GM23338 (cell line): ENCODE results near the gene DOCK2. TPM values are rescaled to one million over a fixed set of nuclear protein-coding genes. Genes with fewer than 3 reads are reported as not detected.

Source experiments
- ATAC-seq: fragments of 200-7000 bp; cut with Tn5 transposase; 3 replicates; pipeline ENCODE4 v1.9.1; 2020
- DNase-seq: peaks from one replicate; pipeline ENCODE4 v3.0.0-alpha.2; 2015; ENCODE audit warnings: low spot score
- H2AFZ ChIP-seq: fragments of 200-600 bp; sonication (generic); 2 replicates; pipeline ENCODE4 v1.8.0; 2016; ENCODE audit warnings: antibody characterized with exemption, mild to moderate bottlenecking, moderate library complexity
- H3F3A ChIP-seq: fragments of 200-600 bp; sonication (generic); replicated peaks from 2 replicates; pipeline ENCODE4 v1.8.0; 2017; ENCODE audit warnings: antibody characterized with exemption, mixed run types, low read depth
- H3K27ac ChIP-seq: fragments of 200-600 bp; sonication (generic); 2 replicates; pipeline ENCODE4 v1.6.1; 2016; ENCODE audit warnings: low read depth
- H3K27me3 ChIP-seq: fragments of 200-600 bp; sonication (generic); 2 replicates; pipeline ENCODE4 v1.8.0; 2016; ENCODE audit warnings: mild to moderate bottlenecking, mixed run types, moderate library complexity; ENCODE audit not compliant: insufficient read depth
- H3K36me3 ChIP-seq: fragments of 200-600 bp; sonication (generic); 2 replicates; pipeline ENCODE4 v1.8.0; 2016; ENCODE audit warnings: mild to moderate bottlenecking; ENCODE audit not compliant: insufficient read depth
- H3K4me1 ChIP-seq: fragments of 200-600 bp; sonication (generic); 2 replicates; pipeline ENCODE4 v1.8.0; 2016; ENCODE audit warnings: mild to moderate bottlenecking, moderate library complexity; ENCODE audit not compliant: insufficient read depth
- H3K4me2 ChIP-seq: fragments of 200-600 bp; sonication (generic); 2 replicates; pipeline ENCODE4 v1.7.1; 2017; ENCODE audit warnings: mixed run types
- H3K4me3 ChIP-seq: fragments of 200-600 bp; sonication (generic); 2 replicates; pipeline ENCODE4 v1.6.1; 2016; ENCODE audit warnings: mixed run types
- H3K79me2 ChIP-seq: fragments of 200-600 bp; sonication (generic); replicated peaks from 2 replicates; pipeline ENCODE4 v1.8.0; 2017; ENCODE audit warnings: mild to moderate bottlenecking; ENCODE audit not compliant: insufficient read depth
- H3K9me2 ChIP-seq: fragments of 200-600 bp; sonication (generic); 2 replicates; pipeline ENCODE4 v1.8.0; 2017; ENCODE audit not compliant: insufficient read depth
- H4K20me1 ChIP-seq: fragments of 200-600 bp; sonication (generic); replicated peaks from 2 replicates; pipeline ENCODE4 v1.8.0; 2017; ENCODE audit warnings: mild to moderate bottlenecking; ENCODE audit not compliant: insufficient read depth
- H3K27ac Mint-ChIP-seq: 2 replicates; pipeline ENCODE4 v1.8.0; 2020; ENCODE audit warnings: inconsistent platforms, mild to moderate bottlenecking, moderate library complexity, mixed read lengths
- H3K27me3 Mint-ChIP-seq: 3 replicates; pipeline ENCODE4 v1.8.0; 2022; ENCODE audit warnings: low read depth, mild to moderate bottlenecking, moderate library complexity, mixed read lengths, inconsistent platforms; ENCODE audit not compliant: insufficient read depth, poor library complexity
- H3K36me3 Mint-ChIP-seq: 3 replicates; pipeline ENCODE4 v1.8.0; 2021; ENCODE audit warnings: low read depth, mild to moderate bottlenecking, inconsistent platforms, moderate library complexity, mixed read lengths
- H3K4me1 Mint-ChIP-seq: 3 replicates; pipeline ENCODE4 v1.8.0; 2020; ENCODE audit warnings: mild to moderate bottlenecking, inconsistent platforms, mixed read lengths
- H3K4me3 Mint-ChIP-seq: 3 replicates; pipeline ENCODE4 v1.8.0; 2021; ENCODE audit warnings: moderate library complexity, mild to moderate bottlenecking, inconsistent platforms, mixed read lengths
- H3K9me3 Mint-ChIP-seq: 3 replicates; pipeline ENCODE4 v1.8.0; 2020; ENCODE audit warnings: moderate library complexity, mild to moderate bottlenecking, inconsistent platforms, mixed read lengths
- CREB1 ChIP-seq: fragments of 250-450 bp; sonication (Bioruptor Pico); IDR thresholded peaks from 2 replicates; pipeline ENCODE4 v1.5.0; 2020; ENCODE audit warnings: low read depth, mild to moderate bottlenecking, moderate library complexity
- CTCF ChIP-seq, 2 experiments: fragments of 200-600 bp in 1 of 2; sonication (generic) in 1 of 2; conservative IDR thresholded peaks; 2 replicates each; pipeline versions ENCODE4 v1.5.1 to v1.6.1; 2016 to 2017; ENCODE audit warnings: antibody characterized with exemption in 2 of 2, low read depth in 2 of 2, mild to moderate bottlenecking in 2 of 2, moderate library complexity in 1 of 2
- ETS1 ChIP-seq: IDR thresholded peaks from 2 replicates; pipeline ENCODE4 v1.6.1; 2016; ENCODE audit warnings: antibody characterized with exemption
- EZH2 ChIP-seq: fragments of 200-600 bp; sonication (generic); IDR thresholded peaks from one replicate; pipeline ENCODE4 v1.8.0; 2017; ENCODE audit warnings: antibody characterized with exemption, mild to moderate bottlenecking, low read depth; ENCODE audit not compliant: unreplicated experiment
- EZH2phosphoT487 ChIP-seq: fragments of 200-600 bp; sonication (generic); IDR thresholded peaks from one replicate; pipeline ENCODE4 v1.8.1; 2018; ENCODE audit warnings: antibody characterized with exemption; ENCODE audit not compliant: unreplicated experiment
- JUNB ChIP-seq: IDR thresholded peaks from one replicate; pipeline ENCODE4 v1.6.1; 2016; ENCODE audit warnings: antibody characterized with exemption; ENCODE audit not compliant: unreplicated experiment
- POLR2AphosphoS5 ChIP-seq: IDR thresholded peaks from 2 replicates; pipeline ENCODE4 v1.6.1; 2016; ENCODE audit warnings: antibody characterized with exemption, low read depth
- REST ChIP-seq: IDR thresholded peaks from one replicate; pipeline ENCODE4 v1.6.1; 2018; ENCODE audit warnings: antibody characterized with exemption; ENCODE audit not compliant: unreplicated experiment
- STAT1 ChIP-seq: IDR thresholded peaks from one replicate; pipeline ENCODE4 v1.6.1; 2016; ENCODE audit warnings: antibody characterized with exemption; ENCODE audit not compliant: unreplicated experiment
- ZNF331 ChIP-seq: fragments of 250-450 bp; sonication (Bioruptor Pico); IDR thresholded peaks from 2 replicates; pipeline ENCODE4 v1.5.0; 2020; ENCODE audit warnings: low read depth, mild to moderate bottlenecking, moderate library complexity
- ZNF462 ChIP-seq: fragments of 250-450 bp; sonication (Bioruptor Pico); IDR thresholded peaks from 2 replicates; pipeline ENCODE4 v1.5.0; 2020; ENCODE audit warnings: mild to moderate bottlenecking, moderate library complexity
- polyA plus RNA-seq: library from polyadenylated mRNA; unstranded; fragments of >200 nt; fragmentation: Nextera tagmentation; extraction: Ambion mirVana; gene quantifications from 2 replicates; pipeline ENCODE4 v1.2.1, GENCODE V29; 2016
- total RNA-seq: library from RNA; depleted of rRNA; stranded (reverse); fragments of >200 nt; shearing (Covaris generic); gene quantifications from 2 replicates; pipeline ENCODE4 v1.2.3, GENCODE V29; 2014

Gene DOCK2
- total and polyA plus RNA-seq, 2 experiments from 2014 or later, result 3.7 to 9.4 TPM

- TF ChIP-seq ZNF462 (CRISPR knock-in tag) (no peak), ZNF331 (CRISPR knock-in tag) (no peak), CREB1 (no peak)
Observed at GRCh38 chr5:169993485-169993790, 356.4 kb downstream of the DOCK2 start (continued).

GRCh38 chr5:169997798-169998197 is 360.7 kb downstream of the DOCK2 start:
- no peaks in the 10 kb centered on the region for H3K4me1 ChIP-seq
- H3F3A ChIP-seq, result no peaks in the 10 kb centered on the region
- ATAC-seq, result no peak
- H3K4me1 Mint-ChIP-seq, result peaks cover 4% of the 10 kb centered on the region; the same call in 2 of the 3 replicates
- no peak overlapping the region for H3K4me3 ChIP-seq
- no peak overlapping the region for H3K4me3 Mint-ChIP-seq
- H3K4me2 ChIP-seq, result no peak overlapping the region
- no peaks in the 10 kb centered on the region for H4K20me1 ChIP-seq
- no peak overlapping the region for H3K27ac ChIP-seq
- no peak for DNase-seq
- H3K9me3 Mint-ChIP-seq, result no peaks in the 10 kb centered on the region
- no peaks in the 10 kb centered on the region for H3K27me3 ChIP-seq
- no peak overlapping the region for H3K27ac Mint-ChIP-seq
- H3K27me3 Mint-ChIP-seq, result peaks cover 7% of the 10 kb centered on the region
- 0 out of 2 replicates have a peak, but pooled peaks cover 3% of the 10 kb centered on the region for H3K9me2 ChIP-seq
- H3K79me2 ChIP-seq, result no peaks in the 10 kb centered on the region
- H3K36me3 Mint-ChIP-seq, result no peaks in the 10 kb centered on the region
- no peaks in the 10 kb centered on the region for H3K36me3 ChIP-seq
- no peak overlapping the region for H2AFZ ChIP-seq
- no peak for TF ChIP-seq STAT1
- no peak for TF ChIP-seq POLR2AphosphoS5
- no peak for TF ChIP-seq ETS1
- no peak for TF ChIP-seq EZH2
- TF ChIP-seq JUNB, result no peak
- no peak for TF ChIP-seq REST
- TF ChIP-seq EZH2phosphoT487, result no peak
- no peak for TF ChIP-seq ZNF331 (CRISPR knock-in tag)
- no peak for TF ChIP-seq CREB1
- TF ChIP-seq CTCF (conservative IDR thresholded peaks at IDR 0.05; ENCODE audit: low read depth in 2 of 2), result no peak
